NB4 (cell line): Measurements from ENCODE around the gene MTR.

ENCODE experiments used
- DNase-seq: peaks from one replicate; pipeline ENCODE4 v3.0.0; 2010; ENCODE audit warnings: low read depth
- H3K4me3 ChIP-seq: one replicate; pipeline ENCODE4 v1.5.1; 2011; ENCODE audit warnings: mild to moderate bottlenecking, low read depth, low read length, moderate library complexity
- CTCF ChIP-seq: IDR thresholded peaks from one replicate; pipeline ENCODE4 v1.5.1; 2012; ENCODE audit warnings: low read depth, low read length
- MAX ChIP-seq: IDR thresholded peaks from 2 replicates; pipeline ENCODE4 v1.6.1; 2011; ENCODE audit warnings: low read depth, low read length
- MYC ChIP-seq: IDR thresholded peaks from 2 replicates; pipeline ENCODE4 v1.6.1; 2011; ENCODE audit warnings: low read depth, low read length
- POLR2A ChIP-seq: IDR thresholded peaks from 2 replicates; pipeline ENCODE4 v1.6.1; 2011; ENCODE audit warnings: mild to moderate bottlenecking; ENCODE audit not compliant: insufficient read length; ENCODE audit errors: extremely low read depth

The MTR gene

GRCh38 chr1:236944556-236944955 lies 149.5 kb downstream of the MTR start:
- H3K4me3 ChIP-seq: no peak overlapping the region
- no peak for DNase-seq
- no peak for TF ChIP-seq MYC
- no peak for TF ChIP-seq POLR2A

GRCh38 chr1:236945002-236945401 lies 149.9 kb downstream of the MTR start:
- TF ChIP-seq POLR2A: no peak
- TF ChIP-seq MYC: no peak

GRCh38 chr1:236947794-236948193 lies 152.7 kb downstream of the MTR start:
- DNase-seq: no peak
- H3K4me3 ChIP-seq: no peak overlapping the region

More at GRCh38 chr1:236945002-236945401, 149.9 kb downstream of the MTR start:
- no peak overlapping the region for H3K4me3 ChIP-seq
- DNase-seq: no peak

GRCh38 chr1:236948381-236948780 lies 153.3 kb downstream of the MTR start:
- H3K4me3 ChIP-seq: no peak overlapping the region
- no peak for DNase-seq
- TF ChIP-seq CTCF (no peak), MYC (no peak), POLR2A (no peak), MAX (no peak)

More at GRCh38 chr1:236947794-236948193, 152.7 kb downstream of the MTR start:
- TF ChIP-seq CTCF: no peak
- TF ChIP-seq POLR2A: no peak

- H3K4me3 ChIP-seq: no peak overlapping the region
- TF ChIP-seq POLR2A (no peak), MAX (no peak), CTCF (no peak), MYC (no peak)
- no peak for DNase-seq
These were observed 153.9 kb downstream of the MTR start for GRCh38 chr1:236948996-236949395.

GRCh38 chr1:236950365-236950764 lies 155.3 kb downstream of the MTR start:
- no peak for DNase-seq
- TF ChIP-seq MYC (no peak), MAX (no peak), POLR2A (no peak), CTCF (no peak)
- H3K4me3 ChIP-seq: no peak overlapping the region

- no peak overlapping the region for H3K4me3 ChIP-seq
- no peak for DNase-seq
- TF ChIP-seq MAX: no peak
- TF ChIP-seq POLR2A: no peak
- no peak for TF ChIP-seq MYC
- TF ChIP-seq CTCF: no peak
These were observed 156.6 kb downstream of the MTR start for GRCh38 chr1:236951672-236952071.
